Panc1 (cell line): ENCODE results near the gene MAG.

Experiments used
- POLR2AphosphoS5 ChIP-seq: IDR thresholded peaks from 2 replicates; pipeline ENCODE4 v1.6.1; 2012; ENCODE audit warnings: mild to moderate bottlenecking, low read depth, low read length, moderate library complexity
- SIN3A ChIP-seq: IDR thresholded peaks from 2 replicates; pipeline ENCODE4 v1.6.1; 2012; ENCODE audit warnings: low read depth, mild to moderate bottlenecking, low read length, moderate library complexity, borderline replicate concordance; ENCODE audit not compliant: insufficient read depth
- TCF7L2 ChIP-seq: IDR thresholded peaks from 2 replicates; pipeline ENCODE4 v1.6.1; 2011; ENCODE audit warnings: mild to moderate bottlenecking, low read depth, low read length, inconsistent platforms
- TF ChIP-seq, protein P1 (sequence below): fragments of 450-650 bp; IDR thresholded peaks from 2 replicates; pipeline ENCODE4 v1.5.1; 2017; ENCODE audit warnings: mild to moderate bottlenecking
- TF ChIP-seq, protein P2 (sequence below), 2 experiments: IDR thresholded peaks; 2 replicates each; pipeline ENCODE4 v1.6.1; 2011 to 2012; ENCODE audit warnings: low read depth in 2 of 2, control low read depth in 1 of 2, low read length in 1 of 2, mild to moderate bottlenecking in 1 of 2, moderate library complexity in 1 of 2; ENCODE audit not compliant: insufficient read depth in 1 of 2

DNA sequence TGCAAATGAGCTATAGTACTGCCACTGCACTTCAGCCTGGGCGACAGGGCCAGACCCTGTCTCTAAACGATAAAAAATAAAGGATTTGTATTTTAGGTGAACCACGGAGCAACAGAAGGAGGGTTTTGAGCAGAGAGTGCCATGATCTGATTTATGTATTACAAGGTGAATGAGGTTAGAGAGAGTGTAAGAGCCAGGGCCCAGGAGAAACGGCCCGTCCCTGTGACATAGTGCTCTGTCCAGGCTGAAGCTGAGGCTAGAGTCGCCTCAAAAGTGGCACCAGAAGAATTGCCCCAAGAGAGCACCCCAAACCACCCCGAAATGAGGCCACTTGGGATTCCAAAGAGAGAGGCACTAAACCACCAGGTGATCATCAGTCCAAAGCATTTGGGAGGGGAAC lies 16.9 kb downstream of the MAG start:
- TF ChIP-seq, protein P1, sequence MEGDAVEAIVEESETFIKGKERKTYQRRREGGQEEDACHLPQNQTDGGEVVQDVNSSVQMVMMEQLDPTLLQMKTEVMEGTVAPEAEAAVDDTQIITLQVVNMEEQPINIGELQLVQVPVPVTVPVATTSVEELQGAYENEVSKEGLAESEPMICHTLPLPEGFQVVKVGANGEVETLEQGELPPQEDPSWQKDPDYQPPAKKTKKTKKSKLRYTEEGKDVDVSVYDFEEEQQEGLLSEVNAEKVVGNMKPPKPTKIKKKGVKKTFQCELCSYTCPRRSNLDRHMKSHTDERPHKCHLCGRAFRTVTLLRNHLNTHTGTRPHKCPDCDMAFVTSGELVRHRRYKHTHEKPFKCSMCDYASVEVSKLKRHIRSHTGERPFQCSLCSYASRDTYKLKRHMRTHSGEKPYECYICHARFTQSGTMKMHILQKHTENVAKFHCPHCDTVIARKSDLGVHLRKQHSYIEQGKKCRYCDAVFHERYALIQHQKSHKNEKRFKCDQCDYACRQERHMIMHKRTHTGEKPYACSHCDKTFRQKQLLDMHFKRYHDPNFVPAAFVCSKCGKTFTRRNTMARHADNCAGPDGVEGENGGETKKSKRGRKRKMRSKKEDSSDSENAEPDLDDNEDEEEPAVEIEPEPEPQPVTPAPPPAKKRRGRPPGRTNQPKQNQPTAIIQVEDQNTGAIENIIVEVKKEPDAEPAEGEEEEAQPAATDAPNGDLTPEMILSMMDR = no peak
- TF ChIP-seq, protein P2, sequence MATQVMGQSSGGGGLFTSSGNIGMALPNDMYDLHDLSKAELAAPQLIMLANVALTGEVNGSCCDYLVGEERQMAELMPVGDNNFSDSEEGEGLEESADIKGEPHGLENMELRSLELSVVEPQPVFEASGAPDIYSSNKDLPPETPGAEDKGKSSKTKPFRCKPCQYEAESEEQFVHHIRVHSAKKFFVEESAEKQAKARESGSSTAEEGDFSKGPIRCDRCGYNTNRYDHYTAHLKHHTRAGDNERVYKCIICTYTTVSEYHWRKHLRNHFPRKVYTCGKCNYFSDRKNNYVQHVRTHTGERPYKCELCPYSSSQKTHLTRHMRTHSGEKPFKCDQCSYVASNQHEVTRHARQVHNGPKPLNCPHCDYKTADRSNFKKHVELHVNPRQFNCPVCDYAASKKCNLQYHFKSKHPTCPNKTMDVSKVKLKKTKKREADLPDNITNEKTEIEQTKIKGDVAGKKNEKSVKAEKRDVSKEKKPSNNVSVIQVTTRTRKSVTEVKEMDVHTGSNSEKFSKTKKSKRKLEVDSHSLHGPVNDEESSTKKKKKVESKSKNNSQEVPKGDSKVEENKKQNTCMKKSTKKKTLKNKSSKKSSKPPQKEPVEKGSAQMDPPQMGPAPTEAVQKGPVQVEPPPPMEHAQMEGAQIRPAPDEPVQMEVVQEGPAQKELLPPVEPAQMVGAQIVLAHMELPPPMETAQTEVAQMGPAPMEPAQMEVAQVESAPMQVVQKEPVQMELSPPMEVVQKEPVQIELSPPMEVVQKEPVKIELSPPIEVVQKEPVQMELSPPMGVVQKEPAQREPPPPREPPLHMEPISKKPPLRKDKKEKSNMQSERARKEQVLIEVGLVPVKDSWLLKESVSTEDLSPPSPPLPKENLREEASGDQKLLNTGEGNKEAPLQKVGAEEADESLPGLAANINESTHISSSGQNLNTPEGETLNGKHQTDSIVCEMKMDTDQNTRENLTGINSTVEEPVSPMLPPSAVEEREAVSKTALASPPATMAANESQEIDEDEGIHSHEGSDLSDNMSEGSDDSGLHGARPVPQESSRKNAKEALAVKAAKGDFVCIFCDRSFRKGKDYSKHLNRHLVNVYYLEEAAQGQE (IDR thresholded peaks at IDR 0.05; ENCODE audit: insufficient read depth in 1 of 2, low read depth in 2 of 2, low read length in 1 of 2) = no peak
- TF ChIP-seq POLR2AphosphoS5 (no peak), SIN3A (no peak), TCF7L2 (no peak)
